Measurements from ENCODE around the gene RPS18. TPM values are rescaled to one million over a fixed set of nuclear protein-coding genes. Genes with fewer than 3 reads are reported as not detected.
A peak's percentile ranks its signal among the peaks of the same experiment; 100 is the strongest.
"Not testable (repeated sequence)": the region's sequence is repeated elsewhere in the genome, so short reads cannot be mapped to it uniquely, and the experiment has no call there.

The RPS18 gene
- 1,000 to 10,000 TPM; 5,497 to 5,551 TPM for total RNA-seq

GRCh38 chr6:33271468-33272274 lies at the start of gene RPS18, which contains the start of gene VPS52:
RPS18 (plus strand) TSS chr6:33272075; CDS start chr6:33272120, 45 bp downstream.
VPS52 (minus strand) TSS chr6:33271876; CDS start chr6:33271675, 201 bp downstream.
- Mint-ChIP-seq H3K27me3 (ENCODE audit: low read depth) (no peaks in the 10 kb centered on the region), H3K27ac (peak within 1 kb of the TSS; percentile 100), H3K36me3 (ENCODE audit: low read depth) (peaks cover 65% of the 10 kb centered on the region), H3K9me3 (no peaks in the 10 kb centered on the region), H3K4me3 (peak within 1 kb of the TSS; percentile 99), H3K4me1 (ENCODE audit: low read depth) (peaks cover 45% of the 10 kb centered on the region)
- CTCF ChIA-PET: interaction anchor here (0.8 to 2.8 kb wide), 5 partner anchors 21 to 72 kb away, joined by 3 to 9 read pairs (median 6); partner anchors contain the start of gene RGL2
- DNase-seq: peak; percentile 95
- intact Hi-C loops (cut with micrococcal nuclease): loop anchor here (1.0 to 10.0 kb wide), 11 partner anchors 18 to 303 kb away; partner anchors contain the start of genes CUTA, KIFC1, PFDN6 and RXRB

DNA sequence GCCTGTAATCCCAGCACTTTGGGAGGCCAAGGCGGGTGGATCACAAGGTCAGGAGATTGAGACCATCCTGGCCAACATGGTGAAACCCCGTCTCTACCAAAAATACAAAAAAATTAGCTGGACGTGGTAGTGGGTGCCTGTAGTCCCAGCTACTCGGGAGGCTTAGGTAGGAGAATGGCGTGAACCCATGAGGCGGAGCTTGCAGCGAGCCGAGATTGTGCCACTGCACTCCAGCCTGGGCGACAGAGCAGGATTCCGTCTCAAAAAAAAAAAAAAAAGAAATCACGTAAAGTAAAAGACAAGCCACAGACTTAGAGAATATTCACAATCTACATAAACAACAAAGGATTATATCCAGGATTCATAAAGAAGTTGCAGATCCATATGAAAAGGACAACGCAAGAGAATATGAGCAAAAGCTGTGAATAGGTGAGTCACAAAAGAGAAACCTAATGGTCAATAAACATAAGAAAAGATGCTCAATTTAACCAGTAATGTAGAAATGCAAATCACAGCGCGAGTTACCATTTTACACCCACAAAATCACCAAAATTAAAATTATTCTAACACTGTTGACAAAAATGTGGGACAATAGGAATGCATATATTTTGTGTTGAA lies 45.3 kb upstream of the RPS18 start:
- CTCF ChIA-PET: interaction anchor here (0.7 to 1.2 kb wide), 4 partner anchors 29 to 326 kb away, joined by 3 to 4 read pairs (median 3); no protein-coding TSS in a partner anchor
- H3K9me3 Mint-ChIP-seq; H3K27ac Mint-ChIP-seq; H3K27me3 Mint-ChIP-seq (ENCODE audit: low read depth); H3K4me3 Mint-ChIP-seq; intact Hi-C loops (cut with micrococcal nuclease); H3K4me1 Mint-ChIP-seq (ENCODE audit: low read depth); DNase-seq; H3K36me3 Mint-ChIP-seq (ENCODE audit: low read depth): not testable (repeated sequence)

- H3K27me3 Mint-ChIP-seq (ENCODE audit: low read depth): peaks cover 12% of the 10 kb centered on the region
Observed at GRCh38 chr6:33235221-33235634, 36.6 kb upstream of the RPS18 start.

GRCh38 chr6:33236328-33236727 lies 35.5 kb upstream of the RPS18 start:
- intact Hi-C loops (cut with micrococcal nuclease): no loop called here
- Mint-ChIP-seq H3K4me3 (no peak overlapping the region), H3K36me3 (ENCODE audit: low read depth) (no peaks in the 10 kb centered on the region), H3K27me3 (ENCODE audit: low read depth) (peaks cover 12% of the 10 kb centered on the region), H3K4me1 (ENCODE audit: low read depth) (peaks cover 2% of the 10 kb centered on the region), H3K9me3 (no peaks in the 10 kb centered on the region), H3K27ac (no peak overlapping the region)
- DNase-seq: no peak
- CTCF ChIA-PET: no interaction called here

More at GRCh38 chr6:33235221-33235634, 36.6 kb upstream of the RPS18 start:
- Mint-ChIP-seq H3K9me3 (no peaks in the 10 kb centered on the region), H3K27ac (no peak overlapping the region), H3K4me3 (no peak overlapping the region), H3K36me3 (ENCODE audit: low read depth) (no peaks in the 10 kb centered on the region), H3K4me1 (ENCODE audit: low read depth) (no peaks in the 10 kb centered on the region)
- CTCF ChIA-PET: no interaction called here
- intact Hi-C loops (cut with micrococcal nuclease): no loop called here
- DNase-seq: no peak

GRCh38 chr6:33236852-33237251 lies 35.0 kb upstream of the RPS18 start:
- Mint-ChIP-seq H3K4me1 (ENCODE audit: low read depth) (peaks cover 5% of the 10 kb centered on the region), H3K27me3 (ENCODE audit: low read depth) (peaks cover 12% of the 10 kb centered on the region), H3K9me3 (no peaks in the 10 kb centered on the region), H3K27ac (no peak overlapping the region), H3K4me3 (no peak overlapping the region), H3K36me3 (ENCODE audit: low read depth) (no peaks in the 10 kb centered on the region)
- DNase-seq: no peak
- CTCF ChIA-PET: no interaction called here
- intact Hi-C loops (cut with micrococcal nuclease): no loop called here

DNA sequence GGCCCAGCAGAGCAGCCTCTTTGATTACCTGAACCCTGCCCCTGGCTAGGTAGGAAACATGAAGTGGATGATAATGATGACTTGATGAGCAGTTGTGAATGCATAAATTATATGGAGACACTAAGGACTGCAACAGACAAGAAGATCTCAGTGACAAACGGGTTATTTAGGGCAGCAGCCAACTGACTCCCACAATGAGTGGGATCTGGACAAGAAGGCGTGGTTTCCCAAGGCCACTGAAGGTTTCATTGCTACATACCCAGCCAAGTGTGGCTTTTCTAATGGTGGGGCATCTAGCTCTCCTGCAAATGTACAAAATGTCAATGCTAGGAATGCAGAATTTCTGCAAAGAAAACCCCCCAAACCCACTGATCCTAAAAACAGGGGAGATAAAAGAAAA lies 34.1 kb upstream of the RPS18 start:
- Mint-ChIP-seq H3K36me3 (ENCODE audit: low read depth) (no peaks in the 10 kb centered on the region), H3K4me3 (no peak overlapping the region), H3K9me3 (no peaks in the 10 kb centered on the region), H3K27ac (no peak overlapping the region), H3K27me3 (ENCODE audit: low read depth) (peaks cover 15% of the 10 kb centered on the region), H3K4me1 (ENCODE audit: low read depth) (peaks cover 12% of the 10 kb centered on the region)
- no peak for DNase-seq
- CTCF ChIA-PET: interaction anchor here (0.6 kb wide), 1 partner anchor 87 kb away, joined by 3 read pairs; no protein-coding TSS in a partner anchor
- intact Hi-C loops (cut with micrococcal nuclease): no loop called here

DNA sequence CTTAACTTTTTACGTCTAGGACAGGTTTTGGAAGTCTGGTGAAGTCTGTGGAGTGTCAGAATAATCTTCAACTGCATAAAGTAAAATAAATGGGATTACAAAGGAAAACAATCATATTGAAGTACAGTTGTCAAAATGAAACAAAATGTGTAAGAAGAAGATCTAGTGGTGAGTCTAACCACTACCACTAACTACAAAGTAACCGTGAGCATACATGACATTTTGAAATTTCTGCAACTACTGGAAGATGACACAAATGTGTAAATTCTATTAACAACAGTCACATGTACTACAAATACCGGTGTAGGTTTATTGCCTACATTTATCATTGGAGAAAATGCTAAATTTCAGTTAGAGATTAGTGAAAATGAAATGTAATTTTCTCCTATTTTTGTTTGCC lies 29.9 kb upstream of the RPS18 start:
- Mint-ChIP-seq H3K36me3 (ENCODE audit: low read depth) (no peaks in the 10 kb centered on the region), H3K27ac (no peak overlapping the region), H3K27me3 (ENCODE audit: low read depth) (peaks cover 3% of the 10 kb centered on the region), H3K4me3 (no peak overlapping the region), H3K4me1 (ENCODE audit: low read depth) (peaks cover 14% of the 10 kb centered on the region), H3K9me3 (no peaks in the 10 kb centered on the region)
- DNase-seq: no peak
- CTCF ChIA-PET: no interaction called here
- intact Hi-C loops (cut with micrococcal nuclease): loop anchor here (1.0 kb wide), 1 partner anchor 37 kb away; no protein-coding TSS in a partner anchor

DNA sequence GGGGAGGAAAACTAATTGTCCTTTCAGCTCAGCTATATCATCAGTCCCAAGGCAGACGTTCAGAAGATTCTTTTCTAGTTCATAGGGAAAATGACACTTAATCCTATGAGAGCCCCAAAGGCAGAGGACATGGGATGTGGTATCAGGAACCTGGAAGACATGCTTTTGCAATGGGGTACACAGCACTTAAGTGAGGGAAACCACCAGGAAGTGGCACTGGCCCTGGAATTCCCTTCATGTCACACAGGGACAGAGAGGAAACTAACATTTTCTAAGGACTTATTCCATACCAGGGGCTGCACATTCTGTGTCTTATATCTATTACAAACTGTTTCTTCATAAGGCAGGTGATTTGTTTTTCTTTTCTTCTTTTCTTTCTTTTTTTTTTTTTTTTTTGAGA lies 28.4 kb upstream of the RPS18 start:
- no peak for DNase-seq
- Mint-ChIP-seq H3K4me1 (ENCODE audit: low read depth) (peaks cover 18% of the 10 kb centered on the region), H3K36me3 (ENCODE audit: low read depth) (no peaks in the 10 kb centered on the region), H3K4me3 (no peak overlapping the region), H3K9me3 (no peaks in the 10 kb centered on the region), H3K27me3 (ENCODE audit: low read depth) (peaks cover 3% of the 10 kb centered on the region), H3K27ac (no peak overlapping the region)
- CTCF ChIA-PET: interaction anchor here (0.8 kb wide), 1 partner anchor 46 kb away, joined by 3 read pairs; no protein-coding TSS in a partner anchor
- intact Hi-C loops (cut with micrococcal nuclease): no loop called here

- Mint-ChIP-seq H3K4me3 (peak overlapping the region; percentile 90), H3K9me3 (no peaks in the 10 kb centered on the region), H3K36me3 (ENCODE audit: low read depth) (peaks cover 21% of the 10 kb centered on the region), H3K4me1 (ENCODE audit: low read depth) (peaks cover 39% of the 10 kb centered on the region), H3K27ac (peak overlapping the region; percentile 93), H3K27me3 (ENCODE audit: low read depth) (no peaks in the 10 kb centered on the region)
- intact Hi-C loops (cut with micrococcal nuclease): loop anchor here (1.0 to 2.0 kb wide), 5 partner anchors 67 to 234 kb away; partner anchors contain the start of gene TAPBP
- CTCF ChIA-PET: interaction anchor here (0.7 to 5.5 kb wide), 28 partner anchors 8 to 234 kb away, joined by 3 to 57 read pairs (median 5); partner anchors contain the start of genes B3GALT4, HSD17B8, RING1 and RPS18
- DNase-seq: peak; percentile 97
Observed at GRCh38 chr6:33247977-33248642, 23.8 kb upstream of the RPS18 start.

- peaks cover 21% of the 10 kb centered on the region for H3K36me3 Mint-ChIP-seq (ENCODE audit: low read depth)
- H3K9me3 Mint-ChIP-seq: no peaks in the 10 kb centered on the region
- H3K27ac Mint-ChIP-seq: peak overlapping the region; percentile 93
- intact Hi-C loops (cut with micrococcal nuclease): loop anchor here (1.0 to 2.0 kb wide), 5 partner anchors 66 to 234 kb away; partner anchors contain the start of gene TAPBP
- peaks cover 37% of the 10 kb centered on the region for H3K4me1 Mint-ChIP-seq (ENCODE audit: low read depth)
- CTCF ChIA-PET: interaction anchor here (0.8 to 5.5 kb wide), 28 partner anchors 9 to 234 kb away, joined by 3 to 57 read pairs (median 5); partner anchors contain the start of genes B3GALT4, HSD17B8, RING1 and RPS18
- H3K4me3 Mint-ChIP-seq: peak overlapping the region; percentile 90
- no peak for DNase-seq
- no peaks in the 10 kb centered on the region for H3K27me3 Mint-ChIP-seq (ENCODE audit: low read depth)
Observed at GRCh38 chr6:33248643-33248931, 23.3 kb upstream of the RPS18 start.

DNA sequence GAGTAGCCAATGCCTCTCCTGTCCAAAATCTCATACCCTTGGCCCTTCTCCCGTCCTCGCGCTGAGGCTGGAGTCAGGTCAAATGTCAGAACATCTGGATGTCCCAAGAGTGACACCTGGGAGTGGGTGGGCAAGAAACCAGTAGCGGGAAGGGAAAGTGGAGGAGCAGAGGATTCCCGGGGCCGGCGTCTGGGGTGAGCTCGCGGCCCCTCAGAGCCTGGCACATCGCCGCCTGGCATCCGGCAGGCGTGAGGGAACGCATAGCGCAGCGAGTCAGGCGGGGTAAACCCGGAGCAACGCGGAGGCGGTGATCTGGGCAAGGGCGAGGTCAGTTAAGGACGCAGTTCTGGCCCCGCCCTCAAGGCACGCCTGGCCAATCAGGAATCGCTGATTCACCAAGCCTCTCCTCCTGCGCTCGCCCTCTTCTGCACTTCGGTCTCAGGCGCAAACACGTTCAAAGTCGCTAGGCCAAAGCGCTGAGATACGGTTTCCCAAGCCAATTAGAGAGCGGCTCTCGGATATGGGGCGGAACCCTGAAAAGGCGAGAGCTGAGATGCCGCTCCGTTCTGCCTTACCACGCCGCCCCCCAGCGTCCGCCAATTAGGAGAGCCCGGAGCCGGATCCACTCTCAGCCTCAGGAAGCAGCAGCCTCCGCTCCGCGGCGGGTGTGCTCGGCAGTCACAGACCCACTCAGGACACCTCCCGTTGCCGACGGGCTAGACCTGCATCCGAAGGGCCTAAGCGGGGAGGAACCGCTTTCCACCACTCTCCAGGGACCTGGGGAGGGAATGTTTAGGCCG lies 22.7 kb upstream of the RPS18 start:
- H3K36me3 Mint-ChIP-seq (ENCODE audit: low read depth): peaks cover 21% of the 10 kb centered on the region
- H3K4me1 Mint-ChIP-seq (ENCODE audit: low read depth): peaks cover 37% of the 10 kb centered on the region
- CTCF ChIA-PET: interaction anchor here (0.8 to 5.5 kb wide), 30 partner anchors 9 to 235 kb away, joined by 3 to 57 read pairs (median 5); partner anchors contain the start of genes B3GALT4, HSD17B8, PFDN6 and RING1
- peak overlapping the region; percentile 93 for H3K27ac Mint-ChIP-seq
- H3K4me3 Mint-ChIP-seq: peak overlapping the region; percentile 90
- intact Hi-C loops (cut with micrococcal nuclease): loop anchor here (1.0 to 2.0 kb wide), 11 partner anchors 22 to 235 kb away; partner anchors contain the start of genes PFDN6, RXRB, SLC39A7 and TAPBP
- peak; percentile 99 for DNase-seq
- H3K9me3 Mint-ChIP-seq: no peaks in the 10 kb centered on the region
- H3K27me3 Mint-ChIP-seq (ENCODE audit: low read depth): no peaks in the 10 kb centered on the region
